ENCODE data around the gene REC8. TPM values are rescaled to one million over a fixed set of nuclear protein-coding genes. Genes with fewer than 3 reads are reported as not detected.

The REC8 gene
- total and polyA plus RNA-seq, 10 of the 15 experiments (the other 5 are each of a cell fraction or from before 2014, with no cell fraction given) = 4.2 to 76.9 (median 29.1) TPM

DNA sequence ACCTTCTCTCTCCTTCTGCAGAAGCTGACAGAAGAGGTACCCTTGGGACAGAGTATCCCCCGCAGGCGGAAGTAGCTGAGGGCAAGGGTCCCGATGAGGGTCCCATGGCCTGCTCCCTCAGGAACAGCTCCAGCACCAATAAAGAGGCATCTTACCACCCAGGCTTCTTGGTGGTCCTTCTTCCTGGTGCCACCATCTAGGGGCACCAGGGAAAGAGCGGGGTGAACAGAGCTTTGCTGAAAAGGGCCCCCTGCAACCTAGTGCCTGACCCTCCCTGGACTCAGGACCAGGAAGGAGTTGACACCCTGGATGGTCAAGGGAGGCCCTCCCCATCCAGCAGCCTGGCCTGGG lies 11.4 kb upstream of the REC8 start:
- ChIA-PET CTCF (interaction anchor here (0.8 to 4.2 kb wide), 32 partner anchors 10 to 529 kb away, joined by 3 to 63 read pairs (median 6); partner anchors contain the start of genes CARMIL3, CHMP4A, CIDEB and DCAF11), SMC1A (ENCODE audit: uncharacterized antibody, unreplicated experiment) (interaction anchor here (0.7 to 4.9 kb wide), 21 partner anchors 9 to 147 kb away, joined by 3 to 54 read pairs (median 9); partner anchors contain the start of genes CIDEB, DCAF11, DHRS1 and EMC9), POLR2A (interaction anchor here (1.0 to 4.8 kb wide), 19 partner anchors 10 to 139 kb away, joined by 4 to 99 read pairs (median 14); partner anchors contain the start of genes CHMP4A, DCAF11, DHRS1 and EMC9), RAD21 (ENCODE audit: unreplicated experiment) (interaction anchor here (0.8 to 4.5 kb wide), 23 partner anchors 10 to 148 kb away, joined by 3 to 60 read pairs (median 11); partner anchors contain the start of genes CHMP4A, CIDEB, DCAF11 and EMC9)
- Histone ChIP-seq H3K4me1 (ENCODE audit: control insufficient read depth, insufficient read depth, low read length) (peaks cover 37% of the 10 kb centered on the region), H3K27ac (ENCODE audit: control insufficient read depth, insufficient read depth) (peak overlapping the region; percentile 96), H3K4me3 (no peak overlapping the region), H3K27me3 (replicated peaks in 1 of 2; ENCODE audit: control insufficient read depth in 2 of 2, insufficient read depth in 2 of 2, low read length in 1 of 2) (no peaks in the 10 kb centered on the region), H3K4me2 (ENCODE audit: control insufficient read depth, insufficient read depth) (peak overlapping the region; percentile 9), H3K9me3 (replicated peaks; ENCODE audit: control insufficient read depth, insufficient read depth, low read length) (no peaks in the 10 kb centered on the region), H3K9ac (ENCODE audit: control insufficient read depth, insufficient read depth, low read length) (peak overlapping the region; percentile 83), H3K79me2 (ENCODE audit: control insufficient read depth, insufficient read depth, low read length) (peaks cover 43% of the 10 kb centered on the region), H2AFZ (ENCODE audit: control insufficient read depth, low read depth, low read length) (no peak overlapping the region; the same call in 1 of the 2 replicates), H3K36me3 (ENCODE audit: control insufficient read depth in 2 of 2, insufficient read depth in 2 of 2, low read length in 1 of 2) (peaks cover 39 to 47% of the 10 kb centered on the region in 2 experiments), H4K20me1 (ENCODE audit: control insufficient read depth, insufficient read depth) (no peaks in the 10 kb centered on the region)
- WGBS (ENCODE audit: insufficient coverage, insufficient replicate concordance, low lambda C conversion rate, missing lambda C conversion rate) = 84% methylated on average over 4 of the region's 4 CpGs
- DNase-seq (ENCODE audit: low read depth, low spot score) (no peak), FAIRE-seq (no peak), ATAC-seq (no peak)
- in situ Hi-C loops (cut with MboI) = no loop called here
- intact Hi-C loops (cut with micrococcal nuclease; ENCODE audit: unreplicated experiment) = loop anchor here (1.0 kb wide), 1 partner anchor 53 kb away; the partner anchor contains the start of gene CHMP4A
- TF ChIP-seq SMC3 (IDR thresholded peaks at IDR 0.05; ENCODE audit: borderline replicate concordance, low read length) (no peak), KLF5 (IDR thresholded peaks at IDR 0.05; ENCODE audit: partially characterized antibody) (no peak), POLR2AphosphoS5 (IDR thresholded peaks at IDR 0.05; ENCODE audit: low read length) (no peak), JUNB (IDR thresholded peaks at IDR 0.05) (no peak), TCF7 (IDR thresholded peaks at IDR 0.05; ENCODE audit: borderline replicate concordance) (no peak), YY1 (IDR thresholded peaks at IDR 0.05; ENCODE audit: low read depth, low read length) (no peak), RFX5 (IDR thresholded peaks at IDR 0.05; ENCODE audit: low read depth, low read length) (no peak), ESRRA (IDR thresholded peaks at IDR 0.05; ENCODE audit: low read length) (no peak), SMAD1 (IDR thresholded peaks at IDR 0.05; ENCODE audit: low read depth, partially characterized antibody) (no peak)
- TSS peak; percentile 89 for BruUV-seq (replicated peaks)
